Stimulated activated CD8-positive, alpha-beta memory T cell treated with anti-CD3 and anti-CD28 coated beads, Interleukin-4, amount 100 ng/mL, for 24 hours (primary cell): ENCODE results near the gene ZNF778.

Experiments
- DNase-seq: peaks from one replicate; pipeline ENCODE4 v3.0.0-alpha.2; 2020; ENCODE audit warnings: low read depth

The ZNF778 gene

DNA sequence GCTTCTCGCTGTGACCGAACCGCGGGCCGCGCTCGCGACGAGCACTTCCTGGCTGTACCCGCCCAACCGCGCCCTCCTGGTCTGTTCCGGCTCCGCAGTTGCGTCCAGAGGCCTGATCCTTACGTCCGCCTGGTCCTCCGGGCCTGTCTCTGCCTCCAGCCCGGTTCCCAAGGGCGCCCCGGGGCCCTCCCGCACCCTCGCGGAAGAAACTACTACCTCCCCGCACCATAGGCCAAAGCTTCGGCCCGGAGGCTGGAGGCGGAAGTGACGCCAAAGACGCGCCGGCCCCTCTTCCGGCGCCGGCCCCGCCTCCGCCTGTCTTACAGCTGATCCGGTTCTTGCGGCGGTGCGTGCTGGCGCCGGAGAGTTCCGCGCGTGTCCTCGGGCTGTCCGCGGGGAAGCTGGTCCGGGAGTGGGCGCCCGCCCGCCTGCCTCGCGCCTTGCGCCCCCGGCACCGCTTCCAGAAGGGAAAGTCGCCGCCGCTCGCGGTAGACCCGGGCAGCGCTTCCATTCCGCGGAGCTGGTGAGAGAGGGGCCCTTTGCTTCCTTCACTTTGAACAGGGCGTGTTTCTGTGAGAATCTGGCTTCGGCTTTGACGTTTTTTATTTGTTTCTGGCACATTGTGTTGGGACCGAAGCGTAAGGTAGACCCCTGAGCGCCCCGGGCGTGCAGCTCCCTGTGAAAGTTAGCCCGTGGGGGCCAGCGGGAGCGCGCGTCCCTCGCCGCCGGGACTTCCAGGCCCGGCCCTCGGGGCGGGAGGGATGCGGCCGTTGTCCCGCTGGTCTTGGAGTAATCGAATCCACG lies at the start of gene ZNF778:
Gene ZNF778 (plus strand): TSS at position 316 of the 804 bp plus-strand sequence. CDS start 3,425 bp downstream, outside the sequence.
- DNase-seq: peak; percentile 69

GRCh38 chr16:89168381-89169189 lies 48.9 kb upstream of the ZNF778 start:
- DNase-seq: no peak

- DNase-seq: no peak
Observed at GRCh38 chr16:89169778-89170177, 47.7 kb upstream of the ZNF778 start.

GRCh38 chr16:89170346-89171215 lies 46.9 kb upstream of the ZNF778 start:
- DNase-seq: no peak

- DNase-seq: peak; percentile 91
Observed at GRCh38 chr16:89171216-89172170, 46.0 kb upstream of the ZNF778 start, which contains the start of gene CDH15. Gene CDH15 (plus strand): TSS chr16:89171748. CDS start chr16:89171832, 84 bp downstream.

- DNase-seq: no peak
Observed at GRCh38 chr16:89172171-89172527, 45.4 kb upstream of the ZNF778 start.

GRCh38 chr16:89172528-89173173 lies 44.9 kb upstream of the ZNF778 start:
- DNase-seq: no peak

DNA sequence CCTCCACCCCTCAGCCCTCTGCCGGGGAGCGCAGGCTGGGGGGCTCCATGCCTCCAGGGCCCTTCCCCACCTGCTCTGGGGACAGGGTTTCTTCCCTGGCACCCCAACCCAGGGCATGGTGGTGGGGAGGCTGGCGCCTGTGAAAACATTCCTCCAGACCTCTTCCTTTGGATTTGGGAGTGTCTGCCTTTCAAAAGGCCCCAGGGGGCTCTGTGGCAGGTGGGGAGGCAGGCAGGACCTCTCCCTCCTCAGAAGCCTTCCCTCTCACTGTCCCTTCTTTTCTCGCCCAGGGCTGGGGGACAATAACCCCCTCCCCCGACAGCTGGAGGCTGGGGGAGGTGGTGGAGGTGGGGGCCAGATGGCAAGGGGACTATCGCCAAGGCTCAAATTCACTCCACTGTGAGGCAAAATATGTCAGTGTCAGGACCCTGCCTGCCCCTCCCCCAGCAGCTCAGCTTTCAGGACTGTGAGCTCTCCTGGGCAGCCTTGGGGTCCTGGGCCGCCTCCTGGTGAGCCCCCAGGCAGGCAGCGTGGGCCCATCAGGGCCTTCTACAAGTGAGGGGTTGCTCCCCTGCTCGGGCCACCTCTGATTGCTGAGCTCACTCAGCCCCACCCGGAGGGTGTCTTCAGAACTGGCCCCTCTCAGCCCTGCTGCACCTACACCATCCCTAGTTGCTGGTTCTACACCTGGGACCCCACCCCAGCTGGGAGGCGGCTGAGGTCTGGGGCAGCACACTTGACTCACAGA lies 44.2 kb upstream of the ZNF778 start:
- DNase-seq: no peak

DNA sequence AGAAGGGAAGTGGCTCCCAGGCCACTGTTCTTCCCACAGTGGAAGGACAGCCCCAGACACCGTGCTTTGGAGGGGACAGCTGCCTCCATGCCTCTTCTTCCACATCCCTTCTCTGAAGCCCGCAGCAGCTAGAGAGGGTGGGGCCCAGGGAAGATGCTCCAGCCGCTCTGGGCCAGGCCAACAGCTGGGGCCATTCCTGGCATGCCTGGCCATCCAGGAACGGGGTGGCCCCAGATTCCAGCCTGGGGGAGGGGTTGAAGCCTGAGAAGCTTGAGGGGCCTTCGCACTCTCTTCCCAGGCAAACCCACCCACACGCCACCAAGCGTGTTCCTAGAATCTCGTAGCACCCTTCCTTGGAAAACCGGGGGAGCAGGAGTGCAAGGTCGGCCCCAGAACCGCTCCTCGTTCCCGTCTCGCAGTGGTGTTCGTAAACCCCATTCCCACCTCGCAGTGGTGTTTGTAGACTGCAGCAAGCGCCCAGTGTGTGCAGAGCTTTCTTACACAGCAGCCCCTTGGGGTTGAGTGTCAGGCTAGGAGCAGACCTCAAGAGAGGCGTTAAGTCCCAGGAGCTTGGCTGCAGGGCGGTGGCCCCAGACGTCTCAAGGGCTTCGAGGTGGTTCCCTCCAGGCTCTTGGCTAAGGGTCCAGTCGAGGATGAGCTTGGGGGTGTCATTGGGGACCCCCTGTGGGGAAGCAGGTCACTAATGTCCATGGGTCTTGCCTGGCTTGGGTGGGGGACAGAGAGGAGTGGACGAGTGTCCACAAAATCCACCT lies 43.3 kb upstream of the ZNF778 start:
- DNase-seq: no peak

GRCh38 chr16:89174877-89175276 lies 42.6 kb upstream of the ZNF778 start:
- DNase-seq: no peak

- no peak for DNase-seq
Observed at GRCh38 chr16:89175280-89176146, 42.0 kb upstream of the ZNF778 start.

GRCh38 chr16:89176147-89176690 lies 41.3 kb upstream of the ZNF778 start:
- DNase-seq: no peak

DNA sequence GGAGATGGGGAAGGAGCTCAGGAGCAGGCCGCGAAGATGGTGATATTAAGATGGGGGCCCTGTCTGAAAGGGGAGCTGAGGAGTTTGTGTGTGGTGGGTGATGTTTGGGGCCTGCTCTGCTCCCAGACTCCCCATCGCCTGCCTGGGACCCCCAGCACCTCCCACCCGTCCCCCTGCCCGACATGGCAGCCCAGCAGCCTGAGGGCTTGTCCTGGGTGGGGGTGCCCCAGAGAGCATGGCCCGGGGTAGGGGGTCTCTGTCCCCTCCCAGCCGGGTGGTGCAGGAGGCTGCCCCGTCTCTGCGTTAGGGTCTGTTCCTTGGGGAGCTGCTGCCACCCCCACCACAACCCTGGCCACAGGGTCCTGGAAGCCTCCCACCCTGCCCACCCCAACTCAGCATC lies 40.8 kb upstream of the ZNF778 start:
- DNase-seq: no peak

DNA sequence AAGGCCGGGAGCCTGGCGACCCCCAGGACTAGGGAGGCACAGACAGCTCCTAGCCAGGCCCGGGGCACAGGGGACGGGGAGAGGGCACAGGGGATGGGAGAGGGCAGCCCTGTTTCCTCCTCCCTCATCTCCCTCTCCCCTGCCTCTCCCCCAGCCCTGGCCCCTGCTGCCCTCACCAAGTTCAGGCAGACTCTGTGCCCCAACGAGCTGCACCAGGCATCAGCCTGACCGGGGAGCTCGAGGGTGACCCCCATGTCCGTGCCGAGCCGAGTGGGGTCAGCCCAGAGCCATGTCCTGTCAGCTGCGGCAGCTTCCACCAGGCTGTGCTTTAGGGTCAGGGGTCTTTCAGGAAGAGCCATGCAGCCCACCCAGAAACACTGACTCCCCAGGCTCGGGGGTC lies 40.0 kb upstream of the ZNF778 start:
- no peak for DNase-seq

DNA sequence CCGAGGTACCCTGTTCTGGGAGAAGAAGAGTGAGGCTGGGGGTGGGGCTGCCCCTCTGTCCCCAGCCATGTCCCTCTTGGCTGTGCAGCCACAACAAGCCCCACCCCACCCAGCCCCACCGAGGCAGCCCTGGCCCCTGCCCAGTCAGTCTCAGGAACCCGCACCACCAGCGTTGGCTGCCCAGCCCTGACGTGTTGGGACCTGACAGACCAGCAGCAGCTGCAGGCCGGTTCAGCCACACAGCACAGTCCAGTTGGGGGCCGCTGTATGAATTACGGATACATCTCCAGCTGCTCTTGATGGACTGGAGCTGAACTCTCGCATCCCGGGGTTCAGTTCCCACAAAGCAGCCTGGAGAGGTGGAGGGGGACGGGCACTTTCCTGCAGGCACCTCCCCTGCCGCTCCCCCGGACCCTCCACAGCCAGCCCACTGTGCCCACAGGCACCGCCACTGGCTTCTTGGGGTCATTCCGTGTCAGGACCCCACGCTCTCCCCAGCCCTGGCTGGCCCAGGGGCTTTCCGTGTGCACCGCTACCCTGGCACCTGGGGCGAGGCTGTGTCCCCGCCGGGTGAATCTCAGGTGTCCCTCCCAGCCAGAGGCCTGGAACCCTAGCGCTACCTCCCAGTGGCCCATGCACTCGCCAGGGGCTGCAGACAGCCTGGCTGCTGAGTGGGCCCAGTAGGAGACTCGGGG lies 38.9 kb upstream of the ZNF778 start:
- no peak for DNase-seq

GRCh38 chr16:89179148-89179484 lies 38.4 kb upstream of the ZNF778 start:
- DNase-seq: no peak

DNA sequence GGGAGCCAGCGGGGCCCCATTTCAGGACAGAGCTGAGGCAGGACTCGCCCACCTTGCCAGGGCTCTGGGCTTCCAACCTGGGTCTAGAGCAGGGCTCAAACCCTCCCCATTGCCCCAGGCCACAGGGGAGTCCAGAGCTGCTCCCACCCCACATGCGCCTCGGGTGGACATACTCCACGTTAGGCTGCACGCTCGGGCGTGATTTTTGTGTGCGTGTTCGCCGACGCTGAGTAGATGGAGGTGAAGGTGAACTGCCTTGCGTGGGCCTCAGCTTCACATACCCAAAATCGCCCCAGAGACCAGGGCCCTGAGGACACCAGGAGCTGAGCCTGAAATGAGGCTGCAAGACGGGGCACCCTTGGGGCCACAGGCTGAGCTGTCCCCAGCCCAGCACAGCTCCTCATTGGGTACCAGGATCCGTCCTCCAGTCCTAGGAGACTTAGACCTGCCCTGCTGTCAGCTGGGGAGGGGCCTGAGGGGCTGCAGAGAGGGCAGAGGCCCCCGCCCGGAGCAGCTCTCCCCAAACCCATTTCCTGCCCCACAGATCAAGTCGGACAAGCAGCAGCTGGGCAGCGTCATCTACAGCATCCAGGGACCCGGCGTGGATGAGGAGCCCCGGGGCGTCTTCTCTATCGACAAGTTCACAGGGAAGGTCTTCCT lies 37.7 kb upstream of the ZNF778 start:
- DNase-seq: no peak
